ENCODE data around the gene TSPAN9.

Gene TSPAN9

GRCh38 chr12:3295646-3296408 is 218.6 kb downstream of the TSPAN9 start:
- no peak for DNase-seq (ENCODE audit: extremely low read depth, low read depth)
- TF ChIP-seq, protein P1, sequence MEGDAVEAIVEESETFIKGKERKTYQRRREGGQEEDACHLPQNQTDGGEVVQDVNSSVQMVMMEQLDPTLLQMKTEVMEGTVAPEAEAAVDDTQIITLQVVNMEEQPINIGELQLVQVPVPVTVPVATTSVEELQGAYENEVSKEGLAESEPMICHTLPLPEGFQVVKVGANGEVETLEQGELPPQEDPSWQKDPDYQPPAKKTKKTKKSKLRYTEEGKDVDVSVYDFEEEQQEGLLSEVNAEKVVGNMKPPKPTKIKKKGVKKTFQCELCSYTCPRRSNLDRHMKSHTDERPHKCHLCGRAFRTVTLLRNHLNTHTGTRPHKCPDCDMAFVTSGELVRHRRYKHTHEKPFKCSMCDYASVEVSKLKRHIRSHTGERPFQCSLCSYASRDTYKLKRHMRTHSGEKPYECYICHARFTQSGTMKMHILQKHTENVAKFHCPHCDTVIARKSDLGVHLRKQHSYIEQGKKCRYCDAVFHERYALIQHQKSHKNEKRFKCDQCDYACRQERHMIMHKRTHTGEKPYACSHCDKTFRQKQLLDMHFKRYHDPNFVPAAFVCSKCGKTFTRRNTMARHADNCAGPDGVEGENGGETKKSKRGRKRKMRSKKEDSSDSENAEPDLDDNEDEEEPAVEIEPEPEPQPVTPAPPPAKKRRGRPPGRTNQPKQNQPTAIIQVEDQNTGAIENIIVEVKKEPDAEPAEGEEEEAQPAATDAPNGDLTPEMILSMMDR (IDR thresholded peaks at IDR 0.05; ENCODE audit: low read depth, low read length), result no peak

DNA sequence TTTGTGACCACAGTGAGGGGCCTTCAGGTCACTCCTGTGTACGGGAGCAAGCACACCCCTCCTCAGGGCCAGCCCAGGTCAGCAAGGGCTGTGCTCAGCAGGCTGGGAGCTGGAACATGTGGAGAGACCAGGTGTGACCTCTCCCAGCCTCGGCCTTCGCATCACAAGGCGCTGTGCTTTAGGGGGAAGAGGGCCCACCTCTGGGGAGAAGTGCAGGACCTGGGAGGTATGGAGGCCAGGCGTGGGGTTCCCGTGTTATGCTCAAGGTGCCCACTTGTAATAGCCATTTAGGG is 219.2 kb downstream of the TSPAN9 start:
- DNase-seq (ENCODE audit: extremely low read depth, low read depth), result no peak
- TF ChIP-seq, protein P1 (IDR thresholded peaks at IDR 0.05; ENCODE audit: low read depth, low read length), result no peak

DNA sequence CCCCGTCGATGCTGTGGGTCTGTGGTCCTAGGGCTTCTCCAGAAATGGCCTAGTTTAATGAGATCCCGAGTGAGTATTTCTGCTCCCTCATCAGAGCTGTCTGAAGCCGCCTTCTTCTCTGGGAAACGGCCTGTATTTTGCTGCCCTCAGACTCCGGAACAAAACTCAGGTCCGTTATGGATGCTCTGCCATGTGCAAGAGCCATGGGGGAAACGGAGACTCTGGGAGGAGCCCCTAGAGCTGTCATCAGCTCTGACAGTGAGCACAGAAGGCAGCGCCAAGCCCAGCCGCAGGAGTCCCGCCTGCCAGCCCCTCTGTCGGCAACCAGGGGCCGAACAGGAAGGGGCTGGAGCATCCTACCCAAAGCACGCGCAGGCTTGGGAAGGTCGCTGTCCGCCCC is 221.4 kb downstream of the TSPAN9 start:
- DNase-seq (ENCODE audit: extremely low read depth, low read depth), result no peak
- TF ChIP-seq, protein P1 (IDR thresholded peaks at IDR 0.05; ENCODE audit: low read depth, low read length), result no peak

DNA sequence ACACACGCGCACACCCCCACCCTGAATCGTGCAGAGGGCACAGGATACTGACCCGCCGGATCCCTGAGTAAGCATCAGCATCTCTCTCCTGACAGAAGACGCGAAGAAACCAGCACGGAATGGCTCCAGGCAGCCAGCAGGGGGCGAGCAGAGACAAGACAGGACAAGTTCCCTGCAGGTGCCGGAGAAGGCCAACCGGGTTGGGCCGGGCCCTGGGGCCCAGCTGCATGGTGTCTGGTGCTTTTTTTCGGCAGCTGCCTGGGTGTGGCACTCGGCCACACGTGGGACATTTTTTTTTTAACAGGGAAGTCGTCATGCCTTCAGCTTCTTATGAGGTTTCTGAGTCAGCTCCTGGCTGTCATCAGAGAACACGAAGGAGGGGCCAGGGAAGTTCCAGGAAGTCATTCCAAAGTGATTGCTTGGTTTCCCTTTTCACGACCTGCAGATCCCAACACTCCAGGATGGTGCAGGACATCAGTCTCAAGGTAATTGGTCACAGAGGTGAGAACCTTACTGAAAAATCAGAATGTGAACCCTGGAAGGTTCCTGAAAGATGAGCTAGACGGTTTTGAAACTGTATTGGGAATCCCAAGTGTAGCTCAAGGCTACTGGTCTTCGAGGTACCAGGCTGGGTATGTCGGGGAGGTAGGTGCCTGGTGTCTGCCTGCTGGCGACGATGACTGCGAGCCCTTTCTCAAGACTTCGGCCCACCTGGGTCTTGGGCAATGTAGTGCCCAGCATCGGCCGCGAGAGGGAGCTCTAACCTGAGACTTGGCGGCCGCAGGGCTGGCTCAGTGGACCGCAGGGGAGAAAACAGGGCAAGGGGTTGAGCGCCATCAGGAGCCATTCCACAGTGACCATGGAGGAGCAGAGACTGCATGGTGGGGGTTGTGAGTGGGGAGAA is 223.0 kb downstream of the TSPAN9 start:
- TF ChIP-seq, protein P1 (IDR thresholded peaks at IDR 0.05; ENCODE audit: low read depth, low read length), result peak; percentile 100
- peak; percentile 84 for DNase-seq (ENCODE audit: extremely low read depth, low read depth)

DNA sequence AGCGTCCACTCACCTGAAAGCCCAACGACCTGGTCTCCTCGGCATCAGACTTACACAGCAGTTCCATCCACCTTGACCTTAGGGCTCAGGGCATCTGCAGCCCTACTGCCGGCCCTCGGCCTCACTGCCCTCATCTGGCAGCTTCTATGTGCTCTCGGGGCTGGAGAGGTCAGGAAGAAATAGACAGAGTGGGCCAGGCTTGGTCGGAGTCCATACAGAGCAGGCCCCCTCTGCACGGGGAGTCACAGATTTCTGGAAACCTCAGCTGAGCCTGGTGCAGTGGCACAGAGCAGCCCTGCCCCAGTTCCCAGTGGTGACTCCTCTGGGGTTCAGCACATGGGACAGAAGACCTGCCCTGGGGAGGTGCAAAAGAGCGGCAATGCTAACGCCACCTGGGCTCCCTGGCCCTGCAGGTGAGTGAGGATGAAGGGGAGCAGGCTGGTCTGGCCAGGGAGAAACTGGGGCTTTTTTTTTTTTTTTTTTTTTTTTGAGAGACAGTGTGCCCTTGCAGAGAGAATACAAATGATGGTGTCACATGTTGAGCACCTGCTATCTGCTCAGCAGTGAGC is 223.7 kb downstream of the TSPAN9 start:
- TF ChIP-seq, protein P1 (IDR thresholded peaks at IDR 0.05; ENCODE audit: low read depth, low read length), result no peak
- DNase-seq (ENCODE audit: extremely low read depth, low read depth), result no peak

GRCh38 chr12:3302401-3303041 is 225.3 kb downstream of the TSPAN9 start:
- no peak for DNase-seq (ENCODE audit: extremely low read depth, low read depth)
- TF ChIP-seq, protein P1 (IDR thresholded peaks at IDR 0.05; ENCODE audit: low read depth, low read length), result no peak
